Measurements from ENCODE around the gene STARD3.

The STARD3 gene

GRCh38 chr17:39607851-39608130 lies 29.2 kb upstream of the STARD3 start, which contains the start of gene NEUROD2:
TSS of gene NEUROD2 (minus strand) at chr17:39607920. CDS start at chr17:39606599, 1,321 bp downstream.
- ATAC-seq (ENCODE audit: low read depth) (no peak), DNase-seq (ENCODE audit: low spot score) (no peak)
- TF ChIP-seq, protein P1, sequence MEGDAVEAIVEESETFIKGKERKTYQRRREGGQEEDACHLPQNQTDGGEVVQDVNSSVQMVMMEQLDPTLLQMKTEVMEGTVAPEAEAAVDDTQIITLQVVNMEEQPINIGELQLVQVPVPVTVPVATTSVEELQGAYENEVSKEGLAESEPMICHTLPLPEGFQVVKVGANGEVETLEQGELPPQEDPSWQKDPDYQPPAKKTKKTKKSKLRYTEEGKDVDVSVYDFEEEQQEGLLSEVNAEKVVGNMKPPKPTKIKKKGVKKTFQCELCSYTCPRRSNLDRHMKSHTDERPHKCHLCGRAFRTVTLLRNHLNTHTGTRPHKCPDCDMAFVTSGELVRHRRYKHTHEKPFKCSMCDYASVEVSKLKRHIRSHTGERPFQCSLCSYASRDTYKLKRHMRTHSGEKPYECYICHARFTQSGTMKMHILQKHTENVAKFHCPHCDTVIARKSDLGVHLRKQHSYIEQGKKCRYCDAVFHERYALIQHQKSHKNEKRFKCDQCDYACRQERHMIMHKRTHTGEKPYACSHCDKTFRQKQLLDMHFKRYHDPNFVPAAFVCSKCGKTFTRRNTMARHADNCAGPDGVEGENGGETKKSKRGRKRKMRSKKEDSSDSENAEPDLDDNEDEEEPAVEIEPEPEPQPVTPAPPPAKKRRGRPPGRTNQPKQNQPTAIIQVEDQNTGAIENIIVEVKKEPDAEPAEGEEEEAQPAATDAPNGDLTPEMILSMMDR (IDR thresholded peaks at IDR 0.05; ENCODE audit: poor library complexity, severe bottlenecking): no peak
- Histone ChIP-seq H3K4me1 (ENCODE audit: insufficient read depth, poor library complexity, severe bottlenecking) (peaks cover 7% of the 10 kb centered on the region), H3K9me3 (ENCODE audit: severe bottlenecking) (no peaks in the 10 kb centered on the region), H3K4me3 (ENCODE audit: severe bottlenecking) (peak within 1 kb of the TSS; percentile 8), H3K27ac (ENCODE audit: poor library complexity, severe bottlenecking) (no peak within 1 kb of the TSS), H3K36me3 (ENCODE audit: low read depth) (no peaks in the 10 kb centered on the region), H3K27me3 (ENCODE audit: insufficient read depth, poor library complexity, severe bottlenecking) (peaks cover 67% of the 10 kb centered on the region)

GRCh38 chr17:39608142-39608981 lies 28.6 kb upstream of the STARD3 start:
- Histone ChIP-seq H3K9me3 (ENCODE audit: severe bottlenecking) (no peaks in the 10 kb centered on the region), H3K4me3 (ENCODE audit: severe bottlenecking) (no peak overlapping the region), H3K27me3 (ENCODE audit: insufficient read depth, poor library complexity, severe bottlenecking) (peaks cover 62% of the 10 kb centered on the region), H3K36me3 (ENCODE audit: low read depth) (no peaks in the 10 kb centered on the region), H3K4me1 (ENCODE audit: insufficient read depth, poor library complexity, severe bottlenecking) (peaks cover 3% of the 10 kb centered on the region), H3K27ac (ENCODE audit: poor library complexity, severe bottlenecking) (no peak overlapping the region)
- DNase-seq (ENCODE audit: low spot score) (no peak), ATAC-seq (ENCODE audit: low read depth) (no peak)
- TF ChIP-seq, protein P1 (IDR thresholded peaks at IDR 0.05; ENCODE audit: poor library complexity, severe bottlenecking): no peak

DNA sequence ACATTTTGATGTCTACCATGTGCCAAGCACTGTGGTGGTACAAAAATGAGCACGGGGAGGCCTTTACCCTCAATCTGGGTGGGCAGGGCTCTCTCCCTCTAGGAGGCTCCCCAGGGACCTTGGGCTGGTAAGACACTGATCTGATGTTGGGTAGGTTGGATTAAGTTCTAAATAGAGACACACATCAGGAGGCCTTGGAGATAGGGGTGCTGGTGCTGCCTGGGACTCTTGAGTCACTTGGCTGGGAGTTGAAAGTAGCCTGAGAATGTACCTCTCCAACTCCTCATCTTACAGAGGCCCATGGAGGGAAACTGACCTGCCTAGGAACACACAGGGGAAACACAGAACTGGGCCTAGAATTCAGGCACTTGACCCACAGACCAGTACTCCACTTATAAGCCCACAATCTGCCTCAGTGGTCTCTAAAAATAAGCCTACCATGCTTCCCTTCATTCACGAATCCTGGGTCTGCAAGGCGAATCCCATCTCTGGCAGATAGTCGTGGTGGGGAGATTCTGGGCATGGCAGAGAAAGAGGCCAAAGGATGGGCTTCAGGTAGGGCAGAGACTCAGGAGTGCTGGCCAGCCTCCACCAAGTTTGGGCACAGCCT lies 27.4 kb upstream of the STARD3 start:
- DNase-seq (ENCODE audit: low spot score) (no peak), ATAC-seq (ENCODE audit: low read depth) (no peak)
- H3K36me3 ChIP-seq (ENCODE audit: low read depth): no peaks in the 10 kb centered on the region
- no peak overlapping the region for H3K27ac ChIP-seq (ENCODE audit: poor library complexity, severe bottlenecking)
- H3K9me3 ChIP-seq (ENCODE audit: severe bottlenecking): no peaks in the 10 kb centered on the region
- H3K4me1 ChIP-seq (ENCODE audit: insufficient read depth, poor library complexity, severe bottlenecking): no peaks in the 10 kb centered on the region
- H3K4me3 ChIP-seq (ENCODE audit: severe bottlenecking): no peak overlapping the region
- peaks cover 50% of the 10 kb centered on the region for H3K27me3 ChIP-seq (ENCODE audit: insufficient read depth, poor library complexity, severe bottlenecking)
- TF ChIP-seq, protein P1 (IDR thresholded peaks at IDR 0.05; ENCODE audit: poor library complexity, severe bottlenecking): no peak

GRCh38 chr17:39611401-39612112 lies 25.4 kb upstream of the STARD3 start:
- Histone ChIP-seq H3K27me3 (ENCODE audit: insufficient read depth, poor library complexity, severe bottlenecking) (peaks cover 30% of the 10 kb centered on the region), H3K9me3 (ENCODE audit: severe bottlenecking) (no peaks in the 10 kb centered on the region), H3K27ac (ENCODE audit: poor library complexity, severe bottlenecking) (no peak overlapping the region), H3K4me1 (ENCODE audit: insufficient read depth, poor library complexity, severe bottlenecking) (no peaks in the 10 kb centered on the region), H3K36me3 (ENCODE audit: low read depth) (no peaks in the 10 kb centered on the region), H3K4me3 (ENCODE audit: severe bottlenecking) (no peak overlapping the region)
- TF ChIP-seq, protein P1 (IDR thresholded peaks at IDR 0.05; ENCODE audit: poor library complexity, severe bottlenecking): no peak
- ATAC-seq (ENCODE audit: low read depth): no peak
- no peak for DNase-seq (ENCODE audit: low spot score)

Data from RWPE2 (cell line).